Activated naive CD4-positive, alpha-beta T cell (primary cell): Measurements from ENCODE around the gene USP17L30.
"Not testable (repeated sequence)": the region's sequence is repeated elsewhere in the genome, so short reads cannot be mapped to it uniquely, and the experiment has no call there.

Experiments
- DNase-seq, 4 experiments: peaks; one replicate each; lab custom pipeline; 2025; lab: John Stamatoyannopoulos, UW

USP17L30 gene, protein sequence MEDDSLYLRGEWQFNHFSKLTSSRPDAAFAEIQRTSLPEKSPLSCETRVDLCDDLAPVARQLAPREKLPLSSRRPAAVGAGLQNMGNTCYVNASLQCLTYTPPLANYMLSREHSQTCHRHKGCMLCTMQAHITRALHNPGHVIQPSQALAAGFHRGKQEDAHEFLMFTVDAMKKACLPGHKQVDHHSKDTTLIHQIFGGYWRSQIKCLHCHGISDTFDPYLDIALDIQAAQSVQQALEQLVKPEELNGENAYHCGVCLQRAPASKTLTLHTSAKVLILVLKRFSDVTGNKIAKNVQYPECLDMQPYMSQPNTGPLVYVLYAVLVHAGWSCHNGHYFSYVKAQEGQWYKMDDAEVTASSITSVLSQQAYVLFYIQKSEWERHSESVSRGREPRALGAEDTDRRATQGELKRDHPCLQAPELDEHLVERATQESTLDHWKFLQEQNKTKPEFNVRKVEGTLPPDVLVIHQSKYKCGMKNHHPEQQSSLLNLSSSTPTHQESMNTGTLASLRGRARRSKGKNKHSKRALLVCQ

DNA sequence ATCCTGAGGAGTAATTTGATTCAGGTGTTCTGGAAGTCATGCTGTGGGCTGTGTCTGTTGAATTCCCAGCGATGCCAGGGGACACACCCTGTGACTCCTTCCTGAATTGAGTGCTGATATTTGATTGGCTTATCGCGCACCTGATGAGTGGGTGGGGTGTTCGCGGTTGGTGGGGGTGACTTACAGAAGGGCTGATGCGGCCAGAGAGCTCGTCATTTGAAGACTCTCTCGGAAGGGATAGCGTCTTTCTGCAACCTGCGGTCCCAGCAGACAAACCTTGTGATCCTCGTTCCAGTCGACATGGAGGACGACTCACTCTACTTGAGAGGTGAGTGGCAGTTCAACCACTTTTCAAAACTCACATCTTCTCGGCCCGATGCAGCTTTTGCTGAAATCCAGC, at the start of gene USP17L30:
Gene USP17L30, plus strand, starts transcription at position 301 of the 400 bp plus-strand sequence. Its CDS starts 0 bp downstream, at position 301.
- DNase-seq = not testable (repeated sequence)

DNA sequence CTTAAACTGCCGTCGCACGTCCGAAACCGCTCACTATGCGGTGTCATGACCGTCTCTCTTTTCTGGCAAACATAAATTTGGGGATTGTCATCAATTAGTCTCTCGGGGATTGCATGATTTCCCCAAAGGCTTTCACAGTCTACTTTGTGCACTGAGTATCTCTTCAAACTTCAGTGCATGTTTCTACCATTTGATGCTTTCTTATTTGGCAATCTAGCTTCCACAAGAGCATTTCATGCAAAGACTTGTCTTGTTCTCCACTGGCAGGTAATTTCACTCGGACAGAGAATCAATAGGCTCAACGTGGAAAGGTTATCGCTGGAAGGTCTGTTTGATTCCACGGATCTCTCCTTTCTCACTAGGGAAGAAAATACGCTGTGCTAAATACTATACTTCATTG, 38.7 kb upstream of the USP17L30 start:
- DNase-seq = not testable (repeated sequence)

DNA sequence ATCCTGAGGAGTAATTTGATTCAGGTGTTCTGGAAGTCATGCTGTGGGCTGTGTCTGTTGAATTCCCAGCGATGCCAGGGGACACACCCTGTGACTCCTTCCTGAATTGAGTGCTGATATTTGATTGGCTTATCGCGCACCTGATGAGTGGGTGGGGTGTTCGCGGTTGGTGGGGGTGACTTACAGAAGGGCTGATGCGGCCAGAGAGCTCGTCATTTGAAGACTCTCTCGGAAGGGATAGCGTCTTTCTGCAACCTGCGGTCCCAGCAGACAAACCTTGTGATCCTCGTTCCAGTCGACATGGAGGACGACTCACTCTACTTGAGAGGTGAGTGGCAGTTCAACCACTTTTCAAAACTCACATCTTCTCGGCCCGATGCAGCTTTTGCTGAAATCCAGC, 38.1 kb upstream of the USP17L30 start, which contains the start of gene USP17L24:
Gene USP17L24, plus strand, starts transcription at position 301 of the 400 bp plus-strand sequence. Its CDS starts 0 bp downstream, at position 301.
- DNase-seq = not testable (repeated sequence)

DNA sequence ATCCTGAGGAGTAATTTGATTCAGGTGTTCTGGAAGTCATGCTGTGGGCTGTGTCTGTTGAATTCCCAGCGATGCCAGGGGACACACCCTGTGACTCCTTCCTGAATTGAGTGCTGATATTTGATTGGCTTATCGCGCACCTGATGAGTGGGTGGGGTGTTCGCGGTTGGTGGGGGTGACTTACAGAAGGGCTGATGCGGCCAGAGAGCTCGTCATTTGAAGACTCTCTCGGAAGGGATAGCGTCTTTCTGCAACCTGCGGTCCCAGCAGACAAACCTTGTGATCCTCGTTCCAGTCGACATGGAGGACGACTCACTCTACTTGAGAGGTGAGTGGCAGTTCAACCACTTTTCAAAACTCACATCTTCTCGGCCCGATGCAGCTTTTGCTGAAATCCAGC, 33.3 kb upstream of the USP17L30 start, which contains the start of gene USP17L25:
Gene USP17L25, plus strand, starts transcription at position 301 of the 400 bp plus-strand sequence. Its CDS starts 0 bp downstream, at position 301.
- DNase-seq = not testable (repeated sequence)

DNA sequence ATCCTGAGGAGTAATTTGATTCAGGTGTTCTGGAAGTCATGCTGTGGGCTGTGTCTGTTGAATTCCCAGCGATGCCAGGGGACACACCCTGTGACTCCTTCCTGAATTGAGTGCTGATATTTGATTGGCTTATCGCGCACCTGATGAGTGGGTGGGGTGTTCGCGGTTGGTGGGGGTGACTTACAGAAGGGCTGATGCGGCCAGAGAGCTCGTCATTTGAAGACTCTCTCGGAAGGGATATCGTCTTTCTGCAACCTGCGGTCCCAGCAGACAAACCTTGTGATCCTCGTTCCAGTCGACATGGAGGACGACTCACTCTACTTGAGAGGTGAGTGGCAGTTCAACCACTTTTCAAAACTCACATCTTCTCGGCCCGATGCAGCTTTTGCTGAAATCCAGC, 28.6 kb upstream of the USP17L30 start, which contains the start of gene USP17L26:
Gene USP17L26, plus strand, starts transcription at position 301 of the 400 bp plus-strand sequence. Its CDS starts 0 bp downstream, at position 301.
- not testable (repeated sequence) for DNase-seq

- not testable (repeated sequence) for DNase-seq
Observed at GRCh38 chr4:9339103-9339502, 23.8 kb upstream of the USP17L30 start, which contains the start of gene USP17L5. Gene USP17L5, plus strand, starts transcription at chr4:9339403. Its CDS starts 0 bp downstream, at chr4:9339403.

- DNase-seq = not testable (repeated sequence)
Observed at GRCh38 chr4:9343848-9344247, 19.1 kb upstream of the USP17L30 start, which contains the start of gene USP17L27. Gene USP17L27, plus strand, starts transcription at chr4:9344148. Its CDS starts 0 bp downstream, at chr4:9344148.

DNA sequence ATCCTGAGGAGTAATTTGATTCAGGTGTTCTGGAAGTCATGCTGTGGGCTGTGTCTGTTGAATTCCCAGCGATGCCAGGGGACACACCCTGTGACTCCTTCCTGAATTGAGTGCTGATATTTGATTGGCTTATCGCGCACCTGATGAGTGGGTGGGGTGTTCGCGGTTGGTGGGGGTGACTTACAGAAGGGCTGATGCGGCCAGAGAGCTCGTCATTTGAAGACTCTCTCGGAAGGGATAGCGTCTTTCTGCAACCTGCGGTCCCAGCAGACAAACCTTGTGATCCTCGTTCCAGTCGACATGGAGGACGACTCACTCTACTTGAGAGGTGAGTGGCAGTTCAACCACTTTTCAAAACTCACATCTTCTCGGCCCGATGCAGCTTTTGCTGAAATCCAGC, 14.3 kb upstream of the USP17L30 start, which contains the start of gene USP17L28:
Gene USP17L28, plus strand, starts transcription at position 301 of the 400 bp plus-strand sequence. Its CDS starts 0 bp downstream, at position 301.
- not testable (repeated sequence) for DNase-seq

- DNase-seq = not testable (repeated sequence)
Observed at GRCh38 chr4:9350866-9351265, 12.1 kb upstream of the USP17L30 start.

GRCh38 chr4:9353338-9353737, 9.6 kb upstream of the USP17L30 start, which contains the start of gene USP17L29:
Gene USP17L29, plus strand, starts transcription at chr4:9353638. Its CDS starts 0 bp downstream, at chr4:9353638.
- not testable (repeated sequence) for DNase-seq

DNA sequence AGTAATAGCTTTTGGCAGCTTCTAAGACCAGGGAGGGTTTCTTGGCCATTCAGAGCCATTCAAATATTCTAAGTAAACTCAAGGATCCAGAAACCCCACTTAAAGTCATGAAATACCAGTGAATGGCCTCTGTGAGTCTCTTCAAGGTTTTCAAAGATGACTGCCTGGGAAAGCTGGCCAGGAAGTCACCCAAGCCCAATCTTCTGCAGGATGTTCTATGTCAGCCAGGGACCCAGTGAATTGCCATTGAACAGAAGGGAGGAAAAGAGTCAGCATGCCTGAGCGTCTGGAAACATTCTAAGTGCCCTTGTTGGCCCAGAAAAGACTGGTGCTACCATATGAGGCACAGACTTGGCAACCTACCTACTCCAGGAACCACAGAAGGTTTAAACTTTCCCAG, 17.0 kb downstream of the USP17L30 start:
- DNase-seq = not testable (repeated sequence)

DNA sequence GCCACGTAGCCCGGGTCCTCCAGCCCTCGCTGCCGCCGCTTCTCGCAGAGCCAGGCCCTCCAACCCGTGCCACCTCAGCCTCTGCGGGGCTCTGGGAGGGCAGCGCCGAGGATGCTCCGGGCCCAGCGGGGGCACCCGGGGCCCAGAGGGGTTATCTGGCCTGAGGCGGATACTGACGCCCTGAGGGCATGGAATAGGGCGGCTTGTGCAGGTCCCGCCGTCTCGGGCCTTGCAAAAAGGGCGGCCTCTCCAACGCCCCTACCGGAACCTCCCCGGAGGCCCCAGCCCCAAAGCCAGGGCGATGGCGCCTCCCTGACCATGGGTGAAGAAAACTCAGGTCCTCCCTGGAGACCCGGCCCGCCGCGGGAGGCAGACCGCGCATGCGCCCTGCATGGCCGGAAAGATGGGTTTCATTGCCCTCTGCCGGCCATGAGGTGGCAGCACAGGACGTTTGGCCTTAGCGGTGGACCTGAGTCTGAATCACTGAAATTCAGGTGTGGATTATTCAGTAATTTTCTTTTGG, 18.1 kb downstream of the USP17L30 start:
- peak in 1 of 4 experiments; percentile 33 for DNase-seq

DNA sequence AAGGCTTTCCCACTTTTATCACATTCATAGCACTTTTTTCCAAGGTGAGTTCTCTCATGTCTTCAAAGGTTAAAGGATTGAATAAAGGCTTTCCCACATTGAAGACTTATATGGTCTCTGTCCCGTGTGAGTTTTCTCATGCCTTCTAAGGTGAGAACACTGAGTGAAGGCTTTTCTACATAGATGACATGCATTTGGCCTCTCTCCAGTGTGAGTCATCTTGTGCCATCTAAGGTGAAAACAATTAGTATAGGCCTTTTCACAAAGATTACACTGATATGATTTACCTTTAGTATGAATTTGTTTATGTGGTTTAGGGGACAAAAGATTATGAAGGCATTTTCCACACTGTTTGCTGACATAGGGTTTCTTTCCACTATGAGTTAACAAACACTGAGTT, 21.2 kb downstream of the USP17L30 start:
- no peak for DNase-seq

DNA sequence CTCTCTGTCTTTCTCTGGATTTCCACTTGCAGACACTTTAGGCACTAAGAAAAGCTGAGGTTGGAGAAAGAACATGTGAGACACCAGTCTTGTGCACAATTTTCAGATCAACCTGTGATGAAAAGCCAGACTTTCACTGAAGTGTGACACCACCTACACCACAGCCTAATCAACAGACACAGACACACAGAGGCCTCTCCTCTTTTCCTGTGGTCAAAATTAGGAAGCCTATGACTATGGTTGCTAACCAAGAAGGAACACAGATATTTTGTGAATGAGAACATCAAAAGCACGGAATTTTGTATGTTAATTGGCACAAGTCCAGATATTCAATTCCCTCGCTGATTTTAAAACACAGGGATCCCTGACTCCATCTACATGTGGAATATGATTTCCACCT, 26.1 kb downstream of the USP17L30 start:
- not testable (repeated sequence) for DNase-seq

DNA sequence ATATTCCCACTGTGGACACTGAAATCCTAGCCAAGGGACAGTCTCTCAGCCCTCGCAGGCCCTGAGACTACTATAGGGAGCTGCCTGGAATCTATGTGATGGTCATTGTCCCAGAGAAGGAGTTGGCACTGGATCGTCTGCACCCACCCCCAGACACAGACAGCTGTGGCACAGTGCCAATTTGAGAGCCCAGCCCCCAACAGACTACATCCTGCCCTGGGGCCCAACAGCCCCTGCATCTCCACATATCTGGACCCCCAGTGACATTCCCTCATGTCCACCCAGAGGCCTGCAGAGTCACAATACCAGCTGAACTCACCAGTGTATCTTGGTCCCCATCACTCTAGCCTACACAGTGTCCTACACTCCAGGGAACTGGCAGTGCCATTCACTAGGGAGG, 42.8 kb downstream of the USP17L30 start:
- DNase-seq = not testable (repeated sequence)

GRCh38 chr4:9406491-9406890, 43.6 kb downstream of the USP17L30 start:
- DNase-seq = not testable (repeated sequence)

- DNase-seq = no peak
Observed at GRCh38 chr4:9409793-9410192, 46.9 kb downstream of the USP17L30 start.
